HG03571 (cell line): Measurements from ENCODE around the gene PLXDC2.
"Not testable (repeated sequence)": the region's sequence is repeated elsewhere in the genome, so short reads cannot be mapped to it uniquely, and the experiment has no call there.

Source experiments
- ATAC-seq: cut with Tn5 transposase; IDR thresholded peaks from one replicate; pipeline ENCODE4 v1.9.1; 2021; ENCODE audit not compliant: unreplicated experiment

Gene PLXDC2

GRCh38 chr10:20173046-20173445, 356.8 kb downstream of the PLXDC2 start:
- ATAC-seq = no peak

GRCh38 chr10:20175719-20176118, 359.5 kb downstream of the PLXDC2 start:
- no peak for ATAC-seq

DNA sequence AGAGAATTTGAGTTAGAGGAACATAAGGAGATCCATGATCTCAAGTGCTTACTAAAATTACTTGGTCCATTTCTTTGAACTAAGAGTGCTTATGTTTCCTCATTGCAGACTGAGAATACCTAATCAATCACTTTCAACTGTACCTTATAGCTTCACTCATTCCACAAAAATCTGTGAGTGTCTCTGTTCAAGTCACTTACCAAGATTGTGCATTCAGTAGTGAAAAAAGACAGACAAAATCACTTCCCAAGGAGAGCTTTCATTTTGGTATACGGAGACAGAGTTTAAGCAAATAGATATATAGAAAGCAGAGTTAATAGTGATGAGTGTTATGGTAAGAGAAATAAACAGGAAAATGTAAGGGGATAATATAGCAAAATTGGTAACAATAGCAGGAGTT, 364.5 kb downstream of the PLXDC2 start:
- no peak for ATAC-seq

GRCh38 chr10:20181434-20181833, 365.2 kb downstream of the PLXDC2 start:
- no peak for ATAC-seq

- no peak for ATAC-seq
These were observed 368.9 kb downstream of the PLXDC2 start for GRCh38 chr10:20185116-20185515.

- not testable (repeated sequence) for ATAC-seq
These were observed 375.2 kb downstream of the PLXDC2 start for GRCh38 chr10:20191392-20191791.

DNA sequence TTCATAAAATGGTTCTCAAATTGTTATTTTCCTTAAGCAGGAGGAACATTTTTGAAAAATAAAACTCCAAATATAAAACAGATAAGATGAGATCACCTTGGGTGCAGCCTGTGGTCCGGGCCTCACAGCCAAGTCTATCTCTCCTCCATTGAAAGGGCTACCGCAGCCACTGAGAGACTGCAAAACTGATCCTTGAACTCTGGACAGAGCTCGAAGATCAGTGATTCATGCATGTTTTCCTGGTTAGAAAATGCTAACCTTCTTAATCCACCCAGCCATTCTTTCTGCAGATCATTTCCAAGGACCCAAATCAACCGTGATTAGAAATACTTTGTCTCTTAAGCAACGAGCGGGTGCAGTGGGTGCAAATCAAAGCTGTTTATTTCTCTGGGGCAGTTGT, 378.8 kb downstream of the PLXDC2 start:
- no peak for ATAC-seq

GRCh38 chr10:20200758-20201157, 384.5 kb downstream of the PLXDC2 start:
- ATAC-seq = no peak

- no peak for ATAC-seq
These were observed 386.1 kb downstream of the PLXDC2 start for GRCh38 chr10:20202337-20202736.

- no peak for ATAC-seq
These were observed 391.4 kb downstream of the PLXDC2 start for GRCh38 chr10:20207653-20208052.

DNA sequence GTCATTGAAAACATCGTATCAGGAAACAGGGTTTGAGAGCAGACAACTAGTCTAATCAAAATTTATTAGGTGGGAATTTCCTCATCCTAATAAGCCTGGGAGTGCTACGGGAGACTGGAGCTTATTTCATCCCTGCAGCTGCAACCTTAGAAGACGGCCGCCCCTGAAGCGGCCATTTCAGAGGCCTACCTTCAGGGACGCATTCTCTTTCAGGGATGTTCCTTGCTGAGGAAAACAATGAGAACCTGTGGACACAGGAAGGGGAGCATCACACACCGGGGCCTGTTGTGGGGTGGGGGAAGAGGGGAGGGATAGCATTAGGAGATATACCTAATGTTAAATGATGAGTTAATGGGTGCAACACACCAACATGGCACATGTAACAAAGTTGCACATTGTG, 392.9 kb downstream of the PLXDC2 start:
- not testable (repeated sequence) for ATAC-seq

GRCh38 chr10:20215547-20216152, 399.4 kb downstream of the PLXDC2 start:
- ATAC-seq = no peak

GRCh38 chr10:20221356-20221755, 405.1 kb downstream of the PLXDC2 start:
- ATAC-seq = no peak

DNA sequence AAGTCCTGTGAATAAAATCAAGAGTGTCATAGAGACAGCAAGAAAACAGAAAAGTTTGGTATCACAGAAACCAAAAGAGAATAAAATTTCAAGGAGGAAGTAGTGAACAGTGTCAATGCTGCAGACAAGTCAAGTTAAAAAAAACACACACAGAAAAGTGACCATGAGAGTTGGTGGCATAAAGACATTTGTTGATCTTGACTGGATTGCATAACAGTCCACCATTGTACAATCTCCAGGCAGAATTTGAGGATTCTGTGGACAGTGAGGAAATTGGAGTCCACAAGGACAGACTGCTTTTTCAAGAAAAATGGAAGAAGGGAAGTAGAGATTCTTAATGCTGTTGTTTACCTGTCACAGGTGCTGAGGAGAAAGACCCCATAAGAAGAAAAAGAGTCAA, 412.5 kb downstream of the PLXDC2 start:
- ATAC-seq = no peak

GRCh38 chr10:20232079-20232705, 416.0 kb downstream of the PLXDC2 start:
- ATAC-seq = no peak

GRCh38 chr10:20233423-20233822, 417.2 kb downstream of the PLXDC2 start:
- no peak for ATAC-seq

- no peak for ATAC-seq
These were observed 418.3 kb downstream of the PLXDC2 start for GRCh38 chr10:20234579-20234978.

DNA sequence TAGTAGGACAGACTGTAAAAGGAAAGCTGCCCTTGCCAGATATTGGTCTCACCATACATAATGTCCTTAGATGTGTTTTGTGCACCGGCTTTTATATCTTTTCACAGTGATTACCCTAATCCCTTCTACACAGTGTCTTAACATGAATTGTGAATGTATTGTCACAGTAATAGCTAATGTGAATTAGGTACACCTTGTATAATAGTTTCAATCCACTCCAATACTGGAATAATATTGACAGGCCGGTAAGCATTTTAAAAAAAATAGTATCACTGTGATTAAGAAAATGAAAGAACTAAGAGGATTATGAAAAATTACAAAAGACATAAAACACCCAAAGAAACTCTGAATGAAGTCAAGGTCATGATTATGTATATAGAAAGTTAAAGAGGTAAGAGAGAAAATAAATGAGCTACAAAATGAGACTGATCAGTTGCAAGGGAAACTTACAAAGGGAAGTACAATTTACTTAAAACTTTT, 420.9 kb downstream of the PLXDC2 start:
- ATAC-seq = no peak

GRCh38 chr10:20237586-20237985, 421.4 kb downstream of the PLXDC2 start:
- ATAC-seq = no peak

DNA sequence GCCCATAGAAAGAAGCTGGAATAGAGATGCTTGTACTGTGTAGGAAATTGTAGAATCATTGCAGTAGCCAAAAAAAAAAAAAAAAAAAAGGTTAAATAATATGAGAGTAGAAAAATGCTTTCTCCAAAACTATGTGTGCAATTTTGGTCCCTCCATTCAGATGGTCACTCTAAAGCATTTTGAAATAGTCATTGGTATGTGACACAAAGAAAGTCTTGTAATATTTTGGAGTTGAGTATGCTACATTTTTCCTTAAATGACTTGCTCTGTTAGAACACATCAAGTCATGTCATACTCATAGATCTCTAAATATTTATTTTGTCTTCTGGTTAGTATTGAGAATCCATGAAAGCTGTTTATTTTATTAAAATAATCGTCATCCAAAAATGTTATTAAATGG, 424.4 kb downstream of the PLXDC2 start:
- no peak for ATAC-seq

GRCh38 chr10:20247454-20247853, 431.2 kb downstream of the PLXDC2 start:
- no peak for ATAC-seq

- no peak for ATAC-seq
These were observed 431.9 kb downstream of the PLXDC2 start for GRCh38 chr10:20247891-20248708.
